Nasal cavity respiratory epithelium epithelial cell of viscerocranial mucosa (primary cell): ENCODE data around the gene LTK. TPM values are rescaled to one million over a fixed set of nuclear protein-coding genes. Genes with fewer than 3 reads are reported as not detected.

Experiments
- total RNA-seq: library from RNA; depleted of rRNA; stranded (reverse); fragments of >200 nt; gene quantifications from 2 replicates; pipeline ENCODE4 v1.2.3, GENCODE V29; 2014

The LTK gene
- under 0.01 TPM in 1 of 2 replicates, not detected in the other for total RNA-seq

GRCh38 chr15:41513506-41514227 is at the start of gene LTK:
Gene LTK (minus strand): TSS chr15:41513827. CDS start chr15:41513709, 118 bp downstream.

DNA sequence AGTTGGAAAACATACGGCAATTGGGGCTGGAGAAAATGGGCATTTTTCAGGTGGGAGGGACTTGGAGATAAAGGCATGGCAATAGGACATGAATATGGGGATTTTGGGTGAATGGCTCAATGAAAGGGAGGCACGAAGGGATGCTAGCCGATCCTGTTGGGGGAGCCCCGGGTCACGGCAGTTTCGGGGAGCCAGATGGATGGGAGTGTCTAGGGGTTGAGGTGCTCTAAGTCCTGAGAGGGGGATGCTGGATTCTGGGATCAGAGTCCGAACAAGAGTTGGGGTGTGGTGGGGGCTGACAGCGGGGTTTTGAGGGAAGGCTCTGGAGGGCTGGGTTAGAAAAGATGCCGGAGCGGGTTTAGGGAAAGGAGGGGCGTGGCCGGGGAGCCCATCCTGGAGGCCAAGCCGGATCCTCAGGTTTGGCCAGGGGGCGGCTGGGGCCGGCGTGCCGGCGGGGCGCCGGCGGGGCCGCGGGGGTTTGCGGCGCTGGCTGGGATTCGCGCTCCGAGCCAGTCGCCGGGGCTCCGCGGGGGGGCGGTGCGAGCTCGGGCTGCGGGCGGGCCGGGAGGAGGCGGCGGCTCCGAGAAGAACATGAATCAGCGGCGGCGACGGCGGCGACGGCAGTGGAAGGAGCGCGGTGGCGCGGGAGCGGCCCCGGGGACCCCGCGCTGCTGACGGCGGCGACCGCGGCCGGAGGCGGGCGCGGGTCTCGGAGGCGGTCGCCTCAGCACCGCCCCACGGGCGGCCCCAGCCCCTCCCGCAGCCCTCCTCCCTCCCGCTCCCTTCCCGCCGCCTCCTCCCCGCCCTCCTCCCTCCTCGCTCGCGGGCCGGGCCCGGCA is 45.0 kb upstream of the LTK start, which contains the start of gene TYRO3:
TSS of gene TYRO3 (plus strand) at position 813 of the 839 bp plus-strand sequence. CDS start 46 bp downstream, outside the sequence.

GRCh38 chr15:41493205-41493901 is 20.3 kb downstream of the LTK start, which contains the start of gene ITPKA:
Gene ITPKA (plus strand): TSS chr15:41493874. CDS start chr15:41493928, 54 bp downstream.

Other genes starting within 250 kb of the LTK start
- 0.28 and 0.34 TPM in 2 replicates for gene OIP5, start 181.2 kb downstream of the LTK start, total RNA-seq
- 3.5 and 5.5 TPM in 2 replicates for gene NUSAP1, start 180.9 kb downstream of the LTK start, total RNA-seq
- gene NDUFAF1, start 111.3 kb downstream of the LTK start, total RNA-seq: 22.5 and 37.6 TPM in 2 replicates
- 13.7 and 26.2 TPM in 2 replicates for gene RTF1, start 96.7 kb downstream of the LTK start, total RNA-seq
- 1.00 and 1.7 TPM in 2 replicates for gene ITPKA, start 20.0 kb downstream of the LTK start, total RNA-seq
- 31.8 and 41.4 TPM in 2 replicates for gene RPAP1, start 30.4 kb upstream of the LTK start, total RNA-seq
- gene TYRO3, start 45.4 kb upstream of the LTK start, total RNA-seq: 4.1 and 9.3 TPM in 2 replicates
- gene MGA, start 146.6 kb upstream of the LTK start, total RNA-seq: 32.1 and 52.8 TPM in 2 replicates